Measurements from ENCODE around the gene HOOK2. TPM values are rescaled to one million over a fixed set of nuclear protein-coding genes. Genes with fewer than 3 reads are reported as not detected.

HOOK2 gene
- total RNA-seq, 4 donors from 2014 or later, result 27.3 to 109 (median 50.2) TPM

GRCh38 chr19:12792853-12793289 lies 17.5 kb upstream of the HOOK2 start:
- Histone ChIP-seq H3K27ac (peak overlapping the region; percentile 99 to 100 (median 99)), H3K4me1 (peaks cover 0 to 52% (median 29%) of the 10 kb centered on the region in 4 donors), H3K36me3 (peaks cover 0 to 5% (median 0%) of the 10 kb centered on the region in 3 donors), H3K4me3 (peak overlapping the region; percentile 61 to 98 (median 79)), H3K27me3 (no peaks in the 10 kb centered on the region), H3K9me3 (no peaks in the 10 kb centered on the region)
- TF ChIP-seq EP300 (IDR thresholded peaks at IDR 0.05), result no peak
- WGBS, 2 donors, result 0% methylated on average over 22 of the region's 22 CpGs
- DNase-seq (ENCODE audit: low spot score in 2 of 2), result no peak

GRCh38 chr19:12792051-12792852 lies 16.9 kb upstream of the HOOK2 start:
- 1% methylated on average over 30 to 70 of the region's 84 CpGs for WGBS, 2 donors
- Histone ChIP-seq H3K4me3 (peak overlapping the region; percentile 61 to 98 (median 79)), H3K4me1 (peaks cover 0 to 58% (median 36%) of the 10 kb centered on the region in 4 donors), H3K27me3 (no peaks in the 10 kb centered on the region), H3K27ac (peak overlapping the region; percentile 99 to 100 (median 99)), H3K36me3 (peaks cover 0 to 4% (median 0%) of the 10 kb centered on the region in 3 donors), H3K9me3 (no peaks in the 10 kb centered on the region)
- DNase-seq (ENCODE audit: low spot score in 2 of 2), result no peak
- TF ChIP-seq CTCF (IDR thresholded peaks at IDR 0.05) (no peak), POLR2A (IDR thresholded peaks at IDR 0.05) (peak in 1 of 2 donors; percentile 56), EP300 (IDR thresholded peaks at IDR 0.05) (peak in 1 of 2 donors; percentile 82)

- Histone ChIP-seq H3K36me3 (no peaks in the 10 kb centered on the region), H3K4me1 (peaks cover 0 to 62% (median 43%) of the 10 kb centered on the region in 4 donors), H3K4me3 (peak within 1 kb of the TSS; percentile 61 to 98 (median 79)), H3K9me3 (no peaks in the 10 kb centered on the region), H3K27ac (peak within 1 kb of the TSS; percentile 99 to 100 (median 99)), H3K27me3 (no peaks in the 10 kb centered on the region)
- 0 to 1% methylated on average over 41 to 49 of the region's 73 CpGs for WGBS, 2 donors
- TF ChIP-seq CTCF (IDR thresholded peaks at IDR 0.05), result peak in 2 of 5 experiments; percentile 54 to 62
- TF ChIP-seq EP300 (IDR thresholded peaks at IDR 0.05), result peak; percentile 99 to 100
- TF ChIP-seq POLR2A (IDR thresholded peaks at IDR 0.05), result peak; percentile 100
- DNase-seq (ENCODE audit: low spot score in 2 of 2), result peak; percentile 96 to 97
Measured at GRCh38 chr19:12791345-12792050, 16.1 kb upstream of the HOOK2 start, which contains the start of gene JUNB. JUNB (plus strand) TSS chr19:12791486; CDS start chr19:12791772, 286 bp downstream.

- no peaks in the 10 kb centered on the region for H3K27me3 ChIP-seq
- H3K36me3 ChIP-seq, result no peaks in the 10 kb centered on the region
- H3K4me1 ChIP-seq, result peaks cover 0 to 62% (median 44%) of the 10 kb centered on the region in 4 donors
- TF ChIP-seq POLR2A (IDR thresholded peaks at IDR 0.05) (no peak), EP300 (IDR thresholded peaks at IDR 0.05) (no peak), CTCF (IDR thresholded peaks at IDR 0.05) (no peak)
- WGBS, 2 donors, result 0 to 2% methylated on average over 22 of the region's 22 CpGs
- H3K27ac ChIP-seq, result peak overlapping the region; percentile 99 to 100 (median 99)
- H3K4me3 ChIP-seq, result peak overlapping the region; percentile 61 to 98 (median 79)
- DNase-seq (ENCODE audit: low spot score in 2 of 2), result no peak
- no peaks in the 10 kb centered on the region for H3K9me3 ChIP-seq
Measured at GRCh38 chr19:12790628-12791344, 15.4 kb upstream of the HOOK2 start.

All from tibial nerve (tissue), 4 donors.